ENCODE results near the gene RNF113A.

DNA sequence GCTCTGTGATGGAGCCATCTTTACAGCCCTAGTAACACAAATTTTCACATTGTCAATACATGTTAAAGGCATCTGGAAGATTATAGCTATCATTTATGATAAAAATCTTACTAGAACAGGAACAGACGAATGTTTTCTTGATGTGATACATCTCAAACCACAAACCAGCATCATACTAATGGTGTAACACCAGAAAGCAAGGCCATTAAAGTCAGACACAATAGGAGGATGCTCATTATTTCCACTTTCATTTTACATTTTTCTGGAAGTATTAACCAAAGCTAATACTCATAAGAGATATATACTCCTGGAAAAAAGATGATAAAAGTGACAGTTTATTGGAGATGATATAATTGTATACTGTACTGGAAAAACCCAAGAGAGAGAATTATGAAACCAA lies 29.4 kb upstream of the RNF113A start:
- no peak for TF ChIP-seq CTCF (IDR thresholded peaks at IDR 0.05)
- TF ChIP-seq EZH2 (IDR thresholded peaks at IDR 0.05), result no peak
